GM18505 (cell line): Measurements from ENCODE around the gene FBN1.

ENCODE experiments used
- ATAC-seq: cut with Tn5 transposase; IDR thresholded peaks from one replicate; pipeline ENCODE4 v1.9.1; 2021; ENCODE audit not compliant: unreplicated experiment
- POLR2A ChIP-seq: IDR thresholded peaks from 4 replicates; pipeline ENCODE4 v1.6.1; 2011; ENCODE audit warnings: borderline replicate concordance; ENCODE audit not compliant: insufficient read depth, insufficient read length; ENCODE audit errors: extremely low read depth

FBN1 gene

DNA sequence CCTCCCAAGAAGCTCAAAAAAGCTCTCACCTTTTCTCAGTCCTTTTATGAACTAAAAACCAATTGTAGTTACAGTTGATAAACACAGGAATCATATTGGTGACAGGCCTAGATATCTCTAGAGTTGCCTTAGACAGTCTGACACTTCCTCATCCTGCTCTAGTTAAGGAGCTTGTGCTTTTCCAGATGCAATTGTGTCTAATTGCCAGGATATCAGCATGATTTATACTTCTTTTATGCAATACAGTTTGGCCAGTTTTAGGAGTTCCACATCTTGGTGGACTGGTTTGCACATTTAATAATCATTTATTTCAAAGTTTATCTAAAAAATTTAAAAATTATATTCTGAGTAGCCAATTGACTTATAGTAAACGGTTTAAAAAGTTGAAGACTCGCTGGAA is 218.6 kb downstream of the FBN1 start:
- no peak for TF ChIP-seq POLR2A
- no peak for ATAC-seq

DNA sequence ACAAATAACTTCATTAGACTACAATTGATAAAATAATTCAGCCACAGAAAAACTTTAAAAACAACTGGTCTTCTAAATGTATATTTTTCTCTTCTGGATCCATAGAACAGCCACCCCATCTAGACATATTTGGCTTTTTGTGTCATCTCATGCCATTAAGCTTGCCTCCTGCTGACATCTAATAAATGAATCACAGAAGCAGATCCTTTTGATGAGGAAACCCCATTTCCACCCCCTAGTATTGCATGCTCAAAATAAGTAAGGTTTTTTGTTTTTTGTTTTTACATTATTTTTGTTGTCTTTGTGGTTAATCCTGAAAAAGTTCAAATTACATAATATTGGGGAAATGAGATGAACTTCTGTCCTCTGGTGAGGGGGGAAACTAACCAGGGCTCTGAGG is 219.5 kb downstream of the FBN1 start:
- ATAC-seq = no peak
- TF ChIP-seq POLR2A = no peak

DNA sequence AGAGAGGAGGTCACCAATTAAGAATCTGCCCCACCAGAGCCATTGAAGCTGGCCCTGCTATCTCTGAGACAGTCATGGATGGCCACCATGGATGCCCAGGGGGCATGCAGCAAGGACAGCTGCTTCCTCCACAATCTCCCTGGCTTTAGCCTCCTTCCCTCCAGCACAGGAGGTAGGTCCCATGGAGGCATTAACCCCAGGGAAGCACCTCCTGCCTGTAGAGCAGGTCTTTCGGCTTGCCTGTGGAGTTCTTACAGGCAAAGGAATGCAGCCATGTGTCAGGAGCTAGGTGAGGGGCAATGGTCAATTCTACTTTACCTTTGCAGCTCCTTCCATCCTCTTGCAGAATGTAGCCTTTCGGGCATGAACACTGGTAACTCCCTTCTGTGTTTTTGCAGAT is 220.5 kb downstream of the FBN1 start:
- no peak for ATAC-seq
- no peak for TF ChIP-seq POLR2A

DNA sequence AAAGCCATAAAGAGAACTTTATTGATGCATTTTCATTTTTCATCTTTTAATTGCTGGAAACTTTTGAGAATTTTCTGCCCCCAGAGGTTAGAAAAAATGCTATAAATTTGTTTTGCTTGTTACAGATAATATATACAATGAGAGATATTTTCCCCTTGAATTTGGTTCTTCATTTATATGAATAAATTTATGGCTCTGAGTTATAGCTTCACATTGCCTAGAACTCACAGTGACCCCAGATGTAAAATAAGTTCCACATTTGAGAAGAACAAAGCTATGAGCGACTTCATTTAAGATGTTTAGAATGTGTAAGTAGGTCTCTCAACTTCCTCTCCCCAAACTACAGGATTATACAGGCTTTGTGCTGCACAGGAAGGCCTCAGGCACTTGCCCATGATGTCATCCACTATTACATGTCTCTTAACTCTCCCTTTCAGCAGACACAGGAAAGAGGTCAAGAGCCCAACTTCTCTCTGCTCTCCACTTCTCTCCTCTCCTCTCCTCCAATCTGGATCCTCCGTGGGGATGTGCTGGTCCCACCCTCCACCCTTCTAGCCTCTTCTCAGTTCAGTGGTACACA is 221.5 kb downstream of the FBN1 start:
- no peak for TF ChIP-seq POLR2A
- ATAC-seq = no peak

DNA sequence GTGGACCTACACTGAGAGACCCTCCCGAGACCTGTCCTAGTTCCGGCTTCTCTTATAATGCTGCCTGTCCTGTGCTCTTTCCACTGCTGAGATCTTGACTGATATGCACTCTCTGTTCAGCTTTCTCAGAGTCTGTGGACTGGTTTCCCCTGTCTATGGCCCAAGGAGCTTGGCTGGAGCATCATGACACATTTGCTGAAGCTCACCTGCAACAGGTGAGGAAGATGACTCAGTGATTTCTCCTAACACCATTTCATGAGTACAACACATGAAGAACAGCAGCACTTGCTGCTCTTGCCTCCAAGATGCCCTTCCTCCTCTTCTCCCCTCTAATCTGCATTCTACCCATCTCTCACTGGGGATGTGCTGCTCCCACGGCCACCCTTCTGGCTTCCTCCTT is 222.2 kb downstream of the FBN1 start:
- ATAC-seq = no peak
- no peak for TF ChIP-seq POLR2A

DNA sequence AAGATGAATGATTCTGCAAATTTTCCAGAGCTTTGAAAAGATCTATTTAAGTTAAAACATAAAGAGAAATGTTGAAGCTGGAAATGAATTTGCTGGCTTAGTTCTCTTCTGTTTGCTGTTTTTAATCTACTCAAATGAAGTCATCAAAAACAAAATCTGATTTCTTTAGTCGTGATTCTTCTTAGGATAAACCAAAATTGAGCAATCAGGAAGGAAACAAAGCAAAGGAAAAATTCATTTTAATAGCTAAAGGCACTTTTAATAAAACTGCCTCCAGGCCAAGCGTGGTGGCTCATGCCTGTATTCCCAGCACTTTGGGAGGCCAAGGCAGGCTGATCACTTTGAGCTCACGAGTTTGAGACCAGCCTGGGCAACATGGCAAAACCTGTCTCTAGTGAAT is 223.1 kb downstream of the FBN1 start:
- no peak for ATAC-seq
- TF ChIP-seq POLR2A = no peak

DNA sequence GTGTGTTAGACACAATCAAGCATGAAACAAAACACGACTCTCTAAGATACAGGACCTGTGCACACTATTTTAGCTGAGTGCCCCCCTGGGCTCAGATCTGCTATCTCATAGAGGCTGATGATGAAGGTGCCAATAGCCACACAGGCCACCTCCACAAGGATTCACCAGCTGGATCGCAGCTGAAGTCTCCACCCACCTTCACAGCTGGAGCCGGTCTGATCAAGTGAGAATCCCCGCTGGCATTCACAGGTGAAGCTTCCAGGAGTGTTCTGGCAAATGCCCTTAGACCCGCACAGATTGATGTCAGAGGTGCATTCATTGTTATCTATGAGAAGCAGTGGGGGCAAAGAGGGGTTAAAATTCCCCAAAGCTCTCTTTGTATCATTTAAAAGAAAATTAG is 224.1 kb downstream of the FBN1 start:
- no peak for ATAC-seq
- no peak for TF ChIP-seq POLR2A

DNA sequence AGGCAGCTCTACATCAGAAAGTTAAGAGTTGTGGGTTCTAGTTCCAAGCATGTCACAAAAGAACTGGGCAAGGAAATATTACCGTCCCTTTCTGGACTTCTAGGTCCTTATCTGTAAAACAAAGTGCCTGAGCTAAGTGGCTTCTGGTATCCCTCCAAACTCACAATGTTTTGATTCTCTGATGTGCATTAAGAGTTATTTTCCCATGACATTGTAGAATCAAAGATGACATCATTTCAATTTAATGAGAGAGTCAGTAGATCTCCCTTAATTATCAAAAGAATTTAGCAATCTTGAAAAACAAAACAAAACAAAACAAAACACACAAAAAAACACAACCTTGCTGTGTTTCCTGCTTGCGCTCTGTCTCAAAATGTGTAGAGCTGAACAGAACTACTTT is 225.6 kb downstream of the FBN1 start:
- TF ChIP-seq POLR2A = no peak
- no peak for ATAC-seq

DNA sequence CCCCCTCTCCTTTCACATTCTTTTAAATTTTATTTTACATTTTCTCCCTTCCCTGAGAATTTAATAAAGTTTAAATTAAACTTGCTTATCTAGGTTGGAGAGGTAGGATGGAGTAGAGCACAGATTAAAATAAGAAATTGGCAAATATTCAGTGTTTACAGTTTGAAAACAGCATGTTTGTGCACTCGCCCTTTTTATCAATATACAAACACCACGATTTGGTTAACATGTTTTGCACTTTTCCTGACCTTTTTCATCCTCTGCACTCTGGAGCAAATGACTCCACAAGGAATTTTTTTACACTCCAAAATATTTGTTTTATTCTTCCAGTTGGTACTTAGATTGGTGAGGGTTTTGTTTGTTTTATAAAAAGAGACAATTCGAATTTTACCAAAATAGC is 227.2 kb downstream of the FBN1 start:
- no peak for TF ChIP-seq POLR2A
- no peak for ATAC-seq

DNA sequence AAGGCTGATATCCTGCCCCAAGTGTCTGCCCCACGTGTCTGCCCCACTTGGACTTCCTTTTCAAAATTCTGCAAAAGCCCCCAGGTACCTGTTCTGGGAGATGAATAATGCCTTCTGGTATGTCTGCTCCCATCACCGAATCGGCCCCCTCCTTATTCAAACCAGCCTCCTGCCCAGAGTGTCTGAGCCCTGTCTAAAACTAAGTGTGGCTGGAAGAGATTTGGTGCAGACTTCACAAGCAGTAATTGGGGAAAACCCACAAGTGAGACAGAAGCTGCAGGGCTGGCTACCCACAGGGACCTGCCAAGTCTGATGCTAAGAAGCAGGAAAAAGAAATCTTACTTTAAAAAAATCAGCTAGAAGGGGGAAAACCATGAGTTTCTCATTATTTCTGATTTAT is 229.2 kb downstream of the FBN1 start:
- ATAC-seq = no peak
- no peak for TF ChIP-seq POLR2A

DNA sequence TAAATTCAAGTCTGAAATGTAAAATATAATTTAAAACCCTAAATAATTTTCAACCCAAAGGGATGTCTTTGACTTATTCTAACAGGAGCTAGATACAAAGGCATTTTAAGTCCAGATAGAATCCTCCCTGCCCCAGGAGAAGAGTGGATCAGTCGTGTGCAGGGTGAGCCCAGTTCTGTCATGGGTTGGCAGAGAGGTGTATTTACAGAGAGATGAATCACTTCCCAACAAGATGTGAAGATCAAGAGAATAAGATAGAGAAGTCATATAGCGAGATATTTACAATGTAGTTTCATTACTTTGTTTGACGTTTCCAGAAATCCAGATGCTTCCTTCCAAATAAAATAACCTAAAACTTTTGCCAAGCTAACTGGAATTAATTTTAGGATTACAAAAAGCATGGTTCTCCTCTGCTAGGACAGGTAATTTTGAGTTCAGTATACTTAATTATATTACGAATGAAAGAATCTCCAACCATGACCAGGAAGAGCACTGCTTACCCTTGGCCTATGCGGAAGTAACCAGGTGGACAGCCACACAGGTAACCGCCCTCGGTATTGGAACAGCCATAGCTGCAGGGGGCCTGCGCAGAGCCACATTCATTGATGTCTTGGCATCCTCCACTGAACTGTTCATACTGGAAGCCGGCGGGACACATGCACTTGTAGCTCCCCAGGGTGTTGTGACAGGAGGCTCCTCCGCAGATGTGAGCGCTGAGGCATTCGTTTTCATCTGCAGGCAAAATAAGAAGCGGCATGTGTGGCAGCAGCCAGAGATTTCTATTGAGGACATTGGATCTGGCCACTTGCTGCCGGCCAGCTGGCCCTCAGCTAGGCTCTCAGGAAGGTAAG is 230.2 kb downstream of the FBN1 start:
- no peak for TF ChIP-seq POLR2A
- ATAC-seq = no peak

DNA sequence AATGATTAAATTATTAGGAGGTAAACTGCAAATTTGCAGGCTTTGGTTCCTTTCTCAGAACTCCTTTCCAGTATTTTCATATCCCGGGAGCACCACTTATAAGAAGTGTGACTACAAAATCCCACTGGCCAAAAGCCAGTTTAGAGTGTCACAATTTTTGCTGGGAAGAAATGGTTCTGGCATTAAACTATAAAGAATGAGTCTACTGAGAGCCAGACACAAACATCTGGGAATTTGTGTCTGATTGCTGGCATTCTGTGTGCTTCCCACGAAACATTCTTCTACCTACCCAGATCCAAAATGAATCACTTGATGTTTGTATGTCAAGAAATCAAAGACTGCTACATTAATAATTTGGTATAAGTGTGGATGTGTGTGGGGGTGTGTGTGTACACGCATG is 231.5 kb downstream of the FBN1 start:
- ATAC-seq = no peak
- TF ChIP-seq POLR2A = no peak

DNA sequence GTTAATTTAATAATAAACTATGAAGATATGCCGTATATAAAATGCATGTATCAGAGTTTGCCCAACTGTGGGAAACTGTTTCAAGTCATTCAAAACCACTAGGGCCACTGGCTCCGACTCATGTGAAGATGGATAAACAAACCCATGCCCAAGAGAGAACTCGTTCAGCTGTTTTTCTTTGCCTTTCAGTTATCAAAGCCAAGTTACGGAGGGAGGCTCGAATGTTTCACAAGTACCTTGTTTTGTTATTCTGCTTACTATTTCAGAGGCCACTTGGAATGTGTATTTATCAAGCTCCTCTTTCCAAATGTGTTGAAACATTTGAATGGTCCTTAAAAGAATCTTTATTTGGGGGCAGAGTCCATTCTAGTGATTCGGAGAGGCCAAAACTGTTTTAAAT is 232.2 kb downstream of the FBN1 start:
- no peak for ATAC-seq
- TF ChIP-seq POLR2A = no peak

DNA sequence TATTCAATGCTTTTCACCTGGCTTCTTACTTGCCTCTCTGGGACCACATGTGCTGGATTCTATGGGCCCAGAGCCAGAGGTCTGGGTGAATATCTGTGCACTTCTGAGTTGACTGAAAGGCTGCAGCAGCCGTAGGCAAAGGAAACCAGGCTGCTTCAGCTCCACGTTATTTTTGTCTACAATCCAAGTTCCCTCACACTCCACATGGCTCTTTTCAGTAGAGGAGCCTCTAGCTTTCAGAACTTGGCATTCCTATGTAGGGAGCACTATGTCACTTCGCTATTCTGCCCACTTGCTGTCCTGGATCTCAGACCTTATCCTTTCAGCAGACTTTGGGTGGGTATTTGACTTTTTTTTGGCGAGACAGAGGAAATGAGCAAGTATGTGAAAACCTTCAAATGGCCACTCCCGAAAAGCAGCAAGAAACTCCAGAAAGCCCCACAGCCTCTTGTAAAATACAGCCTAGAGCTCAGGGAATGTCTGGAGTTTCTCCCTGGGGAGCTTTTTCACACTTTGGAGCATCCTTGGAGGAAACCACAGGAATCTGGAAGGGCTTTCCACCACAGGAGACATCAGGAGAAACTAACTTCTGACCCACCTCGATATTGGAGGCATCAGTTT is 233.4 kb downstream of the FBN1 start:
- ATAC-seq = no peak
- TF ChIP-seq POLR2A = no peak
